ENCODE measurements around the gene BHLHE40.

The BHLHE40 gene

DNA sequence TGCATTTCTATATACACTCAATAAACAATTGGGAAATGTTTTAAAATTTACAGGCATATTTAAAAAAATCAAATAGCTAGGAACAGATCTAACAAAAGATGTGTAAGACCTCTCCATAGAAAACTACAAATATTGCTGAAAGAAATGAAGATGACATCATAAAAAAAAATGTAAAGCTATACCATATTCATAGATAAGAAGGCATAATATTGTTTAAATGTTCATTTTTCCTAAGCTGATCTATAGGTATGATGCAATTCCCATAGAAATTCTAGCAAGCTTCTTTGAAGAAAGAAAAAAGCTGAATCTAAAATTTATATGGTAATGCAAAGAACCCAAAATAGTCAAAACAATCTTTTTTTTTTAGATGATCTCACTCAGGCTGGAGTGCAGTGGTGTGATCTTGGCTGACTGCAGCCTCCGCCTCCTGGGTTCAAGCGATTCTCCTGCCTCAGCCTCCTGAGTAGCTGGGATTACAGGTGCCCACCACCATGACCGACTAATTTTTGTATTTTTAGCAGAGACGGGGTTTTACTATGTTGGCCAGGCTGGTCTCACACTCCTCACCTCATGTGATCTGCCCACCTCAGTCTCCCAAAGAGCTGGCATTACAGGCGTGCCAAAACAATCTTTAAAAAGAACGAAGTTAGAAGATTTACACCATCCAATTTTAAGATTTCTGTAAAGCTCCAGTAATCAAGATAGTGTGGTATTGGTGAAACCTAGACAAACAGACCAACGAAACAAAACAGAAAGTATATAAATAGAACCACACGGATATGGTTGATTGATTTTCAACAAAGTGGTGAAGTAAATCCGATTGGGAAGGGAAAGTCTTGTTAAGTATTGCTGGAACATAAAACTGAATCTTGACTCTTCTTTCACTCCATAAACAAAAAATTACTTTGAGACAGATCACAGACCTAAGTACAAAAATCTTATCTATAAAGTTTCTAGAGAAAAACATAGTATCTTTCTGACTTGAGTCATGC lies 6.3 kb upstream of the BHLHE40 start:
- no peak overlapping the region for H3K27ac ChIP-seq
- H3K4me3 ChIP-seq = no peak overlapping the region
- DNase-seq (ENCODE audit: low spot score) = no peak

DNA sequence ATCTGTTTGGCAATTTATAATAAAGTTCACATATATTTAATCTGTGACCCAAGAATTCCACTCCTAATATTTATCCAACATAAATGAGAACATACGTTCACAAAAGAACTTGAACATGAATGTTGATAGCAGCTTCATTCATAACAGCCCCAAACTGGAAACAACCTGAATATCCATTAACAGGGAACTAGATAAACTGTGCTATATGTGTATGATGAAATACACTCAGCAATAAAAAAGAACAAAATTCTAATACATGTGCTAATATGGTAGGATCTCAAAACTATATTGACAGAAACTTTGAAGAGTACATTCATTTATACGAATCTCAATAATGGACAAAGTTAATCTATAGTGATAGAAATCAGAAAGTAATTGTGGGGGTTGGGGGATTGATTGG lies 5.1 kb upstream of the BHLHE40 start:
- no peak overlapping the region for H3K4me3 ChIP-seq
- H3K27ac ChIP-seq = no peak overlapping the region
- no peak for DNase-seq (ENCODE audit: low spot score)
- TF ChIP-seq, protein P1, sequence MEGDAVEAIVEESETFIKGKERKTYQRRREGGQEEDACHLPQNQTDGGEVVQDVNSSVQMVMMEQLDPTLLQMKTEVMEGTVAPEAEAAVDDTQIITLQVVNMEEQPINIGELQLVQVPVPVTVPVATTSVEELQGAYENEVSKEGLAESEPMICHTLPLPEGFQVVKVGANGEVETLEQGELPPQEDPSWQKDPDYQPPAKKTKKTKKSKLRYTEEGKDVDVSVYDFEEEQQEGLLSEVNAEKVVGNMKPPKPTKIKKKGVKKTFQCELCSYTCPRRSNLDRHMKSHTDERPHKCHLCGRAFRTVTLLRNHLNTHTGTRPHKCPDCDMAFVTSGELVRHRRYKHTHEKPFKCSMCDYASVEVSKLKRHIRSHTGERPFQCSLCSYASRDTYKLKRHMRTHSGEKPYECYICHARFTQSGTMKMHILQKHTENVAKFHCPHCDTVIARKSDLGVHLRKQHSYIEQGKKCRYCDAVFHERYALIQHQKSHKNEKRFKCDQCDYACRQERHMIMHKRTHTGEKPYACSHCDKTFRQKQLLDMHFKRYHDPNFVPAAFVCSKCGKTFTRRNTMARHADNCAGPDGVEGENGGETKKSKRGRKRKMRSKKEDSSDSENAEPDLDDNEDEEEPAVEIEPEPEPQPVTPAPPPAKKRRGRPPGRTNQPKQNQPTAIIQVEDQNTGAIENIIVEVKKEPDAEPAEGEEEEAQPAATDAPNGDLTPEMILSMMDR (IDR thresholded peaks at IDR 0.05) = no peak

More for the DNA sequence above, 6.3 kb upstream of the BHLHE40 start:
- TF ChIP-seq, protein P1 (IDR thresholded peaks at IDR 0.05) = no peak

DNA sequence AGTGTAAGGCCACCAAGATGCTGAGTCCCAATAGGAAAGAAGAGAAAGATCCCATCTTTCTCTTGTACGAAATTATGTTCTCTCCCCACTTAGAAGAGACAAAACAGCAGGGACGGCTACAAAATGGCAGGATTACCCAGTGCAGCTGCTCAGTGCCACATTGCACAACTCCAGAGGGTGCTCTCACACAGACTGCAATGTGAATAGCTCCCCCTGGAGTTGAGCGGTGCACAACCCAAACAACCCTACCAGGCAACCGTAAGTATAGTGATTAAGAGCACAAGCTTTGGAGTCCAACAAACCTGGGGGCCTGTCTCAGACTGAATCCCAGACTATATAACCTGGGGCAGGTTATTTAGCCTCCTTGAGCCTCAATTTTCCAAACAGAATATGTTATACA lies 3.1 kb upstream of the BHLHE40 start:
- Histone ChIP-seq H3K4me3 (no peak overlapping the region), H3K27ac (peak overlapping the region in 1 of 2 donors; percentile 93)
- TF ChIP-seq, protein P1 (IDR thresholded peaks at IDR 0.05) = no peak
- DNase-seq (ENCODE audit: low spot score) = no peak

DNA sequence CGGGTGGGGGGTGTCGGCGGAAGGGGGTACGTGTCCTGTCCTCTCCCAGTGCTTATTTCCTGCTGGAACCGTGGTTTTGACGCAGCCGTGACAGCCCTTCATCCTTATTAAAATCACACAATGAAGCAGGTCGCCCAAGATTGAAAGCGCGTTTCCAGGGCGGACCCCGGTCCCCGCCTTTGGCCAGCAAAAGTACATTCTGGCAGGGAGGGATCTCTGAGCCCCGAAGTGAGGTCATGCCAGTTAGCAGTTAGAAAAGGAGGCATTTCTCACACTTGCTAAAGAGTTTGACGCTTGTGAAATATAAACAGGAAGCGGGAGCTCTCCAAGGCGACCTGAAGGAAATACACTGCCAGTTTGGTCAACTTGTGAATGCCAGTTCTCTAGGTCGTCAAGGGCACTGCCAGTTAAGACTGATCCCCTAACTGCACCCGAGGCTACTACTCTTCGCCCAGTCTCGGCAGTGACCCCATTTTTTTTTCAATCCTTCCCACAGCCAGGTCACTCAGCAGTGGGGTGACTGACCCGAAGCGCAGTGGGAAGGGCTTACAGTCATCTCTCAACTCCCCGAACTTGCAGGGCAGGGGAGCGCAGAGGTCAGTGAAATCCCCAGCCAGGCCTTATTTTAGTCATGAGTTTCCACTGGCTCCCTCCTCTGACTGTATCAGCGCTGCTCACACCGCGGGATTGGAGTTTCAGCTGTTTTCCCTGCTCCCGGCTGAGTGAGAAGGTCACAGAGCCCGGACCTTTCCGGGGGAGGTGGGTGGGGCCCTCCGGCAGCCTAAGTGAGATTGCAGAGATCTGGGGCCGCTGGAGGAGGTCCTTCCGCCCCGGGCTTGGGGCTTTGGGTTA lies 2.0 kb upstream of the BHLHE40 start:
- Histone ChIP-seq H3K27ac (peak overlapping the region; percentile 88 to 93), H3K4me3 (peak overlapping the region; percentile 93)
- TF ChIP-seq, protein P1 (IDR thresholded peaks at IDR 0.05) = no peak
- peak; percentile 91 for DNase-seq (ENCODE audit: low spot score)

DNA sequence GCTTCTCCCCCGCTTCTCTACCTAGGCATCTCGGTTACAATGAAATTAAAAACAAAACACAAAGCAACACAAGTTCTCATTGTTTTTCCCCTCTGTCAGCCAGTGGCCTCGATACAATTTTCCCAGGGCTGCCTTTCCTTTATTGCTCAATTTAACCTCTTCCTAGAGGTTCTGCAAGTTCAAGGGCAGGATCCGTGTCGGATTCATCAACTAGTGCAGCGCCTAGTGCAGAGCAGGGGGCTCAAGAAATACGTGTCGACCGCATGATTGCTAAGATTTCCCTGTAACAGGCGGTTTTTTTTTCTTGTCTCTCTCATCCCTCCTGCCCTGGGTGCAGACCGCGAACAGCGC lies 1.4 kb upstream of the BHLHE40 start:
- Histone ChIP-seq H3K4me3 (peak overlapping the region; percentile 93), H3K27ac (peak overlapping the region; percentile 88 to 93)
- no peak for DNase-seq (ENCODE audit: low spot score)
- TF ChIP-seq, protein P1 (IDR thresholded peaks at IDR 0.05) = no peak

DNA sequence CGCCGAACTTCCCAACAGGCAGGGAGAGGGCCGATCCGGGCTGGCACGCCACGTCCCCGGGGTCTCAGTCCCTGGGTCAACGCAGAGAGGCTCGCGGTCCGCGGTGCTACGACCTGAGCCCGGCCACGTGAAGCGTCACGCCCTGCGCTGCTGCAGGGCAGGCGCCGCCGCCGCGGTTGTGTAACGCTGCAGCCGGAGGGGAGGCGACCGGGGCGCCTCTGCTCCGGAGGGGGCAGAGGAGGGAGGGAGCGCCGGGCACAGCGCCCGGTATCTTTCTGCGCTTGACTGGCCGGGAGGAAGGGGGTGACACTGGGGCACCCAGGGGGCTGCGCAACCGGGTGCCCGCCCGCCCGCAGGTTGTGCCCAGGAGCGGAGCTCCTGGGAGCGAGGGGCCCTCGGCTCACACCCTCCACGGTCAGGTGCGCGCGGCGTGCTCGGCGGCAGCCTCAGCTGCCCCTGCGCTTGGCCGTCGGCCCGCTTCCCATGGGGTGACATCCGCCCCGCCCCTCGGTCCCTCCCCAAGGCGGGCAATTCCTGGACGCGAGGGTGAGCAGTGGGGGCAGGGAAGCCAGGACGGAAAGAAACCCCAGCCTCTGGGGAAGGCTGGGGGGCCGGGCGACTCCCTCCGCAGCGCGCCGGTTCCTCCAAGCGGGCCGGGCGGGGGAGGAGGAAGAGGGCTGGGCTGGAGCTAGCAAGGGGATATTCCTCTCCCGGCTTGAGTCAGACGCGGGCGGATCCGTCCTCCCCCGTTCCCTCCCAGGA lies 852 bp upstream of the BHLHE40 start:
- Histone ChIP-seq H3K27ac (peak overlapping the region; percentile 88 to 93), H3K4me3 (peak overlapping the region; percentile 93)
- peak; percentile 99 for DNase-seq (ENCODE audit: low spot score)
- TF ChIP-seq, protein P1 (IDR thresholded peaks at IDR 0.05) = no peak

Data from coronary artery (tissue), 2 donors.